Transverse colon (tissue), 4 donors: ENCODE measurements around the gene KRTAP5-8. TPM values are rescaled to one million over a fixed set of nuclear protein-coding genes. Genes with fewer than 3 reads are reported as not detected.
"Not testable (repeated sequence)": the region's sequence is repeated elsewhere in the genome, so short reads cannot be mapped to it uniquely, and the experiment has no call there.

Source experiments
- DNase-seq: peaks from one replicate; pipeline ENCODE4 v3.0.0-alpha.2; 2019
- H3K27ac ChIP-seq, 4 donors: fragments of 200-600 bp; sonication (generic); 2 replicates each; pipeline ENCODE4 v1.5.1; 2016 to 2018; ENCODE audit warnings: inconsistent platforms in 4 of 4
- H3K27me3 ChIP-seq: fragments of 200-600 bp; sonication (generic); 2 replicates; pipeline ENCODE4 v1.5.1; 2017; ENCODE audit warnings: inconsistent platforms
- H3K36me3 ChIP-seq, 4 donors: fragments of 200-600 bp; sonication (generic); 2 replicates each; pipeline ENCODE4 v1.5.1; 2017 to 2019; ENCODE audit warnings: inconsistent platforms in 4 of 4
- H3K4me1 ChIP-seq, 4 donors: fragments of 200-600 bp; sonication (generic); 2 replicates each; pipeline ENCODE4 v1.5.1; 2017 to 2020; ENCODE audit warnings: inconsistent platforms in 4 of 4
- H3K4me3 ChIP-seq, 4 donors: fragments of 200-600 bp; sonication (generic); 1 replicate in 1 of 4; 2 replicates in 3 of 4; pipeline versions ENCODE4 v1.5.1 to v1.6.1; 2017 to 2019; ENCODE audit warnings: inconsistent platforms in 4 of 4
- H3K9me3 ChIP-seq, 2 donors: fragments of 200-600 bp; sonication (generic); 2 replicates each; pipeline ENCODE4 v1.5.1; 2017 to 2019; ENCODE audit warnings: inconsistent platforms in 2 of 2
- EP300 ChIP-seq: sonication (generic); formaldehyde crosslinking; IDR thresholded peaks from one replicate; pipeline ENCODE4 v1.6.1; 2017; ENCODE audit warnings: antibody characterized with exemption, low read depth
- POLR2A ChIP-seq: fragments of 450-650 bp; IDR thresholded peaks from one replicate; pipeline ENCODE4 v1.6.1; 2016; ENCODE audit warnings: antibody characterized with exemption, mild to moderate bottlenecking, moderate library complexity
- POLR2AphosphoS5 ChIP-seq, 3 donors: sonication (generic); formaldehyde crosslinking; IDR thresholded peaks; one replicate each; pipeline ENCODE4 v1.6.1; 2016; ENCODE audit warnings: antibody characterized with exemption in 3 of 3
- WGBS, 2 donors: methylation state at CpG; one replicate each; pipeline ENCODE4 v1.1.5; 2018; ENCODE audit warnings: low coverage in 1 of 2; 5-methylcytosine and 5-hydroxymethylcytosine counted together
- in situ Hi-C, 4 donors: fragments of 200-750 bp; cut with MboI; loops; one replicate each; pipeline versions ENCODE4 v1.15.0 to v1.15.1; 2017; ENCODE audit warnings: low sequenced_read_pairs in 3 of 4, low pct_ligation_motif_present in 1 of 4, low pct_unique_long_range_greater_than_20kb in 1 of 4
- intact Hi-C: fragments of 100-400 bp; cut with DNase I; formaldehyde crosslinking; loops from one replicate; pipeline ENCODE4 v1.15.1; 2023; ENCODE audit warnings: low total_unique reads
- total RNA-seq, 4 donors: library from RNA; depleted of rRNA; stranded (reverse); fragments of >200 nt; gene quantifications; one replicate each; pipeline ENCODE4 v1.1.0, GENCODE V29; 2016
- TF ChIP-seq, protein P1 (sequence below), 5 experiments: fragments of 200-600 bp in 3 of 5; fragments of 450-650 bp in 2 of 5; sonication (generic) in 3 of 5; IDR thresholded peaks; 1 replicate in 2 of 5; 2 replicates in 3 of 5; pipeline ENCODE4 v1.5.1; 2016 to 2017; ENCODE audit warnings: antibody characterized with exemption in 5 of 5, inconsistent platforms in 3 of 5, mild to moderate bottlenecking in 2 of 5, moderate library complexity in 1 of 5

KRTAP5-8 gene
- total RNA-seq, 4 donors from 2014 or later = 0.41 to 3.2 (median 0.48) TPM; not detected in 1

DNA sequence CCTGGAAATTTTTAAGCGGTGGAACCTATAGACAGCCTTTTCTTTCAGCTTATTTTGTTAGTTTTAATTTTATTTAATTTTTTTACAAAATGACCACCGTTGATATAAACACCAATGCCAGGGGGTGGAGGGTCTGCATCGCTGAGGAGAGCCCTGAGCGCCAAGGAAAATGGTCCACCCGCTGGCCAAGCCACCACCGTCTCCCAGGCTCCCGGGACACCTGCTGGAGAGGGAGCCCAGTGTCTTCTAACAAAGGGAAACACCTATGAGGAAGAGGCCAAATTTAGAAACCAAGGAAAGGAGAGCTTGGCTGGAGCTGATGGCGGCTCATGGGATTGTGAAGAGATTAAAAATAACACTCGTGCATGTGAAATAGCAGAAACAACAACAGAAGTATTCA, 288 bp upstream of the KRTAP5-8 start:
- Histone ChIP-seq H3K9me3 (no peaks in the 10 kb centered on the region), H3K4me1 (no peaks in the 10 kb centered on the region), H3K27me3 (no peaks in the 10 kb centered on the region), H3K27ac (no peak overlapping the region), H3K4me3 (no peak overlapping the region), H3K36me3 (no peaks in the 10 kb centered on the region)
- WGBS, 2 donors = 82 to 85% methylated on average over 3 to 9 of the region's 9 CpGs
- in situ Hi-C loops = no loop called here
- intact Hi-C loops = no loop called here
- no peak for DNase-seq
- TF ChIP-seq POLR2AphosphoS5 (IDR thresholded peaks at IDR 0.05) (no peak), POLR2A (no peak), EP300 (no peak)
- TF ChIP-seq, protein P1, sequence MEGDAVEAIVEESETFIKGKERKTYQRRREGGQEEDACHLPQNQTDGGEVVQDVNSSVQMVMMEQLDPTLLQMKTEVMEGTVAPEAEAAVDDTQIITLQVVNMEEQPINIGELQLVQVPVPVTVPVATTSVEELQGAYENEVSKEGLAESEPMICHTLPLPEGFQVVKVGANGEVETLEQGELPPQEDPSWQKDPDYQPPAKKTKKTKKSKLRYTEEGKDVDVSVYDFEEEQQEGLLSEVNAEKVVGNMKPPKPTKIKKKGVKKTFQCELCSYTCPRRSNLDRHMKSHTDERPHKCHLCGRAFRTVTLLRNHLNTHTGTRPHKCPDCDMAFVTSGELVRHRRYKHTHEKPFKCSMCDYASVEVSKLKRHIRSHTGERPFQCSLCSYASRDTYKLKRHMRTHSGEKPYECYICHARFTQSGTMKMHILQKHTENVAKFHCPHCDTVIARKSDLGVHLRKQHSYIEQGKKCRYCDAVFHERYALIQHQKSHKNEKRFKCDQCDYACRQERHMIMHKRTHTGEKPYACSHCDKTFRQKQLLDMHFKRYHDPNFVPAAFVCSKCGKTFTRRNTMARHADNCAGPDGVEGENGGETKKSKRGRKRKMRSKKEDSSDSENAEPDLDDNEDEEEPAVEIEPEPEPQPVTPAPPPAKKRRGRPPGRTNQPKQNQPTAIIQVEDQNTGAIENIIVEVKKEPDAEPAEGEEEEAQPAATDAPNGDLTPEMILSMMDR (IDR thresholded peaks at IDR 0.05) = no peak

DNA sequence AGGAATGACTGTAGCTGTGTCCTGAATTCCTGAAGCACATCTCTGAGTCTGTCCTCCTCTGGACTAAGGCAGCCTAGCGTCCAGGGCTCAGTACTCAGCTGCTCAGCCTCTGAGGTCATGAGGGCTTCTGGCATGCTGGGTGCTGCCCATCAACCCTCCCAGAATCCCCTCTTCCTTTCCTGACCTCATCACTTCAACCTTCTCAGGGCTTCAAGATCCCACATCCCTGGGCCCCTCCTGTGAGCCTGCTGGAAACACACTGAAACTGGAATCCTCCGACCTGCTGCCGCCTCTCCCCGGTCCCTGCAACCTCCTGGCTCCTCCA, 803 bp downstream of the KRTAP5-8 start:
- H3K4me3 ChIP-seq = no peak overlapping the region
- no peaks in the 10 kb centered on the region for H3K36me3 ChIP-seq
- H3K4me1 ChIP-seq = no peaks in the 10 kb centered on the region
- H3K27ac ChIP-seq = no peak overlapping the region
- no peak for DNase-seq
- WGBS, 2 donors = 80 to 96% methylated on average over 2 to 4 of the region's 4 CpGs
- H3K27me3 ChIP-seq = no peaks in the 10 kb centered on the region
- in situ Hi-C loops (no loop called here), intact Hi-C loops (no loop called here)
- no peaks in the 10 kb centered on the region for H3K9me3 ChIP-seq
- TF ChIP-seq POLR2AphosphoS5 (IDR thresholded peaks at IDR 0.05) = no peak
- TF ChIP-seq, protein P1 (IDR thresholded peaks at IDR 0.05) = no peak
- TF ChIP-seq EP300 = no peak
- no peak for TF ChIP-seq POLR2A

DNA sequence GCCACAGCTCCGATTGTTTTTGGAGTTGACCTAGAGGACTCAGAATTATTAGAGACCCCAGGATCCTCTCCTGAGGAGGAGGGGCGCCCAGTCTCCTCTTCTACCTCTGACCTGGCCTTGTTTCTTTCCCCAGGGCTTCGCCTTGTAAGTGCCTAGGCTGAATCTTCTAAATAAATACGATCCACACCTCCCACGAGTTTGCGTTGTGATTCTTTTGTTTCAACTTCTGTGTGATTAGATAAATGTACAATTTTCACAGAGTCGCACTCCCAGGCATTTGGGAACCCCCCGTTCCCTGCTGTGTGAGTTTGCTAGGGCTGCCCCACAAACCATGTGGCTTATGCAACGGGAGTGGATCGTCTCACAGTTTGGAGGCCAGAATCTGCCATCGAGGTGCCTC, 1.2 kb downstream of the KRTAP5-8 start:
- intact Hi-C loops = no loop called here
- no peaks in the 10 kb centered on the region for H3K9me3 ChIP-seq
- TF ChIP-seq POLR2AphosphoS5 (IDR thresholded peaks at IDR 0.05) (no peak), EP300 (no peak), POLR2A (no peak)
- TF ChIP-seq, protein P1 (IDR thresholded peaks at IDR 0.05) = no peak
- H3K4me1 ChIP-seq = no peaks in the 10 kb centered on the region
- H3K36me3 ChIP-seq = no peaks in the 10 kb centered on the region
- in situ Hi-C loops = no loop called here
- no peaks in the 10 kb centered on the region for H3K27me3 ChIP-seq
- WGBS, 2 donors = 88 to 100% methylated on average over 4 to 11 of the region's 11 CpGs
- no peak overlapping the region for H3K27ac ChIP-seq
- DNase-seq = no peak
- H3K4me3 ChIP-seq = no peak overlapping the region

DNA sequence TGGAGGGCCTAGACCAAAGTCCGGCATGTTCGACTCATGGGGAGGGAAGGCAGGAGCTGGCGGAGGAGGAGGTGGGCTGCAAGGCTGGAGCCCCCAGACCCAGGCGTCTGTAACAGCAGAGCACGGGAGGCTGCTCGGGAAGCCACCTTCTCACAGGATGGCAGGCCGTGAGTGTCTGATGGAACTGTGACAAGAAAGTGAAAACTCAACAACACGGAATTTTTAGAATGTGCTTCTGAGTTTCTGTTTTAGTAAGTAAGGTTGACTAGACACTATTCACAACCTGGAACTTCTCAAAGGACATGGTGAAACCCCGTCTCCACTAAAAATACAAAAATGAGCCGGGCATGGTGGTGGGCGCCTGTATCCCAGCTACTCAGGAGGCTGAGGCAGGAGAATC, 2.1 kb downstream of the KRTAP5-8 start:
- H3K4me1 ChIP-seq, H3K9me3 ChIP-seq, intact Hi-C loops, H3K27ac ChIP-seq, DNase-seq, H3K4me3 ChIP-seq, in situ Hi-C loops, H3K27me3 ChIP-seq, H3K36me3 ChIP-seq: not testable (repeated sequence)
- 74% methylated on average over 11 of the region's 11 CpGs; no CpG with 5 or more reads in 1 of the 2 donors for WGBS, 2 donors

DNA sequence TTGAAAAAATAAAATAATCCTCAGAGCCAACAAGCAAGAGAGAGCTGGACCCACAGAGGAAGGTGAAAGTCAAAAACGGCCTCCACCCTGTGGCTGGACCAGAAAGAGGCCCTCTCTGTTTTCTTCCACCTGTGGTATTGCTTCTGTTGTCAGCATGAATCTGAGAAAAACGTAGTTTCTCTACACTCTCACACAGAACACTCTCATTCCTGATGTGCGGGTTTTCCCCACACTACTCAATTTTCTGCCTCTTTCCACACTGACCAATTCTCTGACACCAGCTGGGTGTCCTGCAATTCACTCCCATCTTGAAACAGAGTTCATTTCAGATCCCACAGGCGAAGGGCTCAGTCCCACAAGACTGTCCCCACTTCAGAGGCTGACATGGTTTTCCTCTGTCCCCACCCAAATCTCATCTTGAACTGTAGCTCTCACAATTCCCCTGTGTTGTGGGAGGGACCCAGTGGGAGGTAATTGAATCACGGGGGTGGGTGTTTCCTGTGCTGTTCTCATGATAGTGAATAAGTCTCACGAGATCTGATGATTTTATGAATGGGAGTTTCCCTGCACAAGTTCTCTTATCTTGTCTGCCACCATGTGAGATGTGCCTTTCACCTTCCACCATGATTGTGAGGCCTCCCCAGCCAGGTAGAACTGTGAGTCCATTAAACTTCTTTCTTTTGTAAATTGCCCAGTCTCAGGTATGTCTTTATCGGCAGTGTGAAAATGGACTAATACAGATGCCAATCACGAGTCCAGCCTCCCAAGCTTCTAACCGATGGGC, 2.9 kb downstream of the KRTAP5-8 start:
- DNase-seq, H3K4me3 ChIP-seq, H3K27me3 ChIP-seq, H3K36me3 ChIP-seq, H3K9me3 ChIP-seq, intact Hi-C loops, in situ Hi-C loops, H3K4me1 ChIP-seq, H3K27ac ChIP-seq: not testable (repeated sequence)
- WGBS, 2 donors = 78 to 91% methylated on average over 6 to 9 of the region's 9 CpGs
